Measurements from ENCODE around the gene REG3A. TPM values are rescaled to one million over a fixed set of nuclear protein-coding genes. Genes with fewer than 3 reads are reported as not detected.

REG3A gene
- total RNA-seq, 6 experiments from 2014 or later: not detected

GRCh38 chr2:79131687-79132086 is 27.9 kb downstream of the REG3A start:
- H3K9me3 Mint-ChIP-seq: peaks cover 21% of the 10 kb centered on the region
- H3K27me3 Mint-ChIP-seq (ENCODE audit: insufficient read depth): no peaks in the 10 kb centered on the region
- no peak overlapping the region for H3K4me3 Mint-ChIP-seq
- no peak overlapping the region for H3K27ac Mint-ChIP-seq
- no peak for DNase-seq
- H3K36me3 Mint-ChIP-seq (ENCODE audit: low read depth): no peaks in the 10 kb centered on the region
- TF ChIP-seq CTCF (IDR thresholded peaks at IDR 0.05): no peak
- H3K4me1 Mint-ChIP-seq (ENCODE audit: low read depth): no peaks in the 10 kb centered on the region

GRCh38 chr2:79129804-79130203 is 29.7 kb downstream of the REG3A start:
- no peak for DNase-seq
- Mint-ChIP-seq H3K27me3 (ENCODE audit: insufficient read depth) (no peaks in the 10 kb centered on the region), H3K4me3 (no peak overlapping the region), H3K36me3 (ENCODE audit: low read depth) (no peaks in the 10 kb centered on the region), H3K9me3 (peaks cover 30% of the 10 kb centered on the region), H3K27ac (no peak overlapping the region), H3K4me1 (ENCODE audit: low read depth) (no peaks in the 10 kb centered on the region)
- TF ChIP-seq CTCF (IDR thresholded peaks at IDR 0.05): no peak

- H3K4me1 Mint-ChIP-seq (ENCODE audit: low read depth): no peaks in the 10 kb centered on the region
- TF ChIP-seq CTCF (IDR thresholded peaks at IDR 0.05): no peak
- no peak for DNase-seq
- H3K4me3 Mint-ChIP-seq: no peak overlapping the region
- no peaks in the 10 kb centered on the region for H3K27me3 Mint-ChIP-seq (ENCODE audit: insufficient read depth)
- peaks cover 30% of the 10 kb centered on the region for H3K9me3 Mint-ChIP-seq
- H3K27ac Mint-ChIP-seq: no peak overlapping the region
- no peaks in the 10 kb centered on the region for H3K36me3 Mint-ChIP-seq (ENCODE audit: low read depth)
These were observed 30.3 kb downstream of the REG3A start for GRCh38 chr2:79129260-79129659.

- Mint-ChIP-seq H3K4me3 (no peak overlapping the region), H3K36me3 (ENCODE audit: low read depth) (no peaks in the 10 kb centered on the region), H3K27ac (no peak overlapping the region), H3K4me1 (ENCODE audit: low read depth) (no peaks in the 10 kb centered on the region), H3K27me3 (ENCODE audit: insufficient read depth) (no peaks in the 10 kb centered on the region), H3K9me3 (peaks cover 30% of the 10 kb centered on the region)
- no peak for TF ChIP-seq CTCF (IDR thresholded peaks at IDR 0.05)
- no peak for DNase-seq
These were observed 31.1 kb downstream of the REG3A start for GRCh38 chr2:79128406-79128805.

GRCh38 chr2:79125721-79125985 is 33.9 kb downstream of the REG3A start:
- TF ChIP-seq CTCF (IDR thresholded peaks at IDR 0.05): no peak
- Mint-ChIP-seq H3K4me1 (ENCODE audit: low read depth) (no peaks in the 10 kb centered on the region), H3K27ac (no peak overlapping the region), H3K9me3 (peaks cover 38% of the 10 kb centered on the region), H3K27me3 (ENCODE audit: insufficient read depth) (no peaks in the 10 kb centered on the region), H3K4me3 (no peak overlapping the region), H3K36me3 (ENCODE audit: low read depth) (no peaks in the 10 kb centered on the region)
- no peak for DNase-seq

Data from HFFc6 (cell line).